ENCODE results near the gene LIPC. TPM values are rescaled to one million over a fixed set of nuclear protein-coding genes. Genes with fewer than 3 reads are reported as not detected.

The LIPC gene
- total and polyA plus RNA-seq, 2 of the 4 experiments (the other 2 are of a cell fraction), result 0.07 TPM; not detected in 1

DNA sequence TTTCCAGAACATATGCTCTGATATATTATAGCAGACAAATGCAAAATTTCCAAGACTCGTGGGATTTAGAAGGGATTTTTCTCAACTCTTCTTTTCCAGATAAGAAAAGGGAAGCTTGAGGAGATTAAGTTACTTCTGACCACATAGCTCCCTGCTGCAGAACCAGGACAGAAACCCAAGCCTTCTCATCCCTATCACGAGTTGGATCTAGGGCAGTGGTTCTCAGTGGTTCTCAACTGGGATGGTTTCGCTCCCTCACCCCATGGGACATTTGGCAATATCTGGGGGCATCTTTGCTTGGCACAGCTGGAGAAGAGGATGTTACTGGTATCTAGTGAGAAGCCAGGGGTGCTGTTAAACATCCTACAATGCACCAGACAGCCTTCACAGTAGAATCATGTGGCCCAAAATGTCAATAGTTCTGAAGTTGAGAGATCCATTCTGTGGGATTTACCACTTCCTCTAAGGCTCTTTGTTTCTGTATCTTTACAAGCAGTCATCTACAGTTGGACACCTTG is 64.2 kb downstream of the LIPC start:
- H2BK5ac ChIP-seq (ENCODE audit: low read depth, low read length, poor library complexity, severe bottlenecking), result peak overlapping the region; percentile 11
- H3K4ac ChIP-seq (ENCODE audit: low read depth, low read length), result peak overlapping the region; percentile 71
- peak overlapping the region; percentile 70 for H4K5ac ChIP-seq (ENCODE audit: low read depth, low read length)
- peak overlapping the region; percentile 87; the same call in 2 of the 3 replicates for H2BK15ac ChIP-seq (ENCODE audit: low read depth, low read length)
- H3K18ac ChIP-seq (ENCODE audit: low read depth, low read length), result peak overlapping the region; percentile 77
- CTCF ChIA-PET, result no interaction called here
- H2AFZ ChIP-seq (replicated peaks; ENCODE audit: low read length, poor library complexity), result no peak overlapping the region
- H3K4me2 ChIP-seq (ENCODE audit: low read depth, low read length), result no peak overlapping the region
- DNase-seq (peak; percentile 19), ATAC-seq (ENCODE audit: low read depth) (no peak)
- peak overlapping the region; percentile 91 for H2BK20ac ChIP-seq (ENCODE audit: low read depth, low read length)
- peak overlapping the region; percentile 58; the same call in 1 of the 2 replicates for H3K27ac ChIP-seq (ENCODE audit: insufficient read depth, low read length)
- peaks cover 24% of the 10 kb centered on the region for H3K9me1 ChIP-seq (ENCODE audit: insufficient read depth, low read length)
- H3K4me1 ChIP-seq (ENCODE audit: control insufficient read depth, insufficient read depth, low read length), result peaks cover 27% of the 10 kb centered on the region
- no peak overlapping the region for H3K4me3 ChIP-seq (ENCODE audit: insufficient read depth, low read depth, low read length)
- peak overlapping the region; percentile 15; the same call in 1 of the 2 replicates for H3K14ac ChIP-seq (replicated peaks; ENCODE audit: low read depth, low read length)
- no peaks in the 10 kb centered on the region for H3K9me3 ChIP-seq (ENCODE audit: control insufficient read depth, insufficient read depth, low read length)
- dilution Hi-C loops (cut with HindIII; ENCODE audit: low sequenced_read_pairs, unreplicated experiment), result no loop called here
- H2AK9ac ChIP-seq (replicated peaks; ENCODE audit: low read depth, low read length, poor library complexity), result no peak overlapping the region
- in situ Hi-C loops (cut with MboI; ENCODE audit: low sequenced_read_pairs), result no loop called here
- H2BK120ac ChIP-seq (ENCODE audit: low read depth, low read length), result peak overlapping the region; percentile 79
- H2AK5ac ChIP-seq (ENCODE audit: low read depth, low read length), result peak overlapping the region; percentile 89
- TF ChIP-seq ELK1 (IDR thresholded peaks at IDR 0.05; ENCODE audit: borderline replicate concordance, low read depth, low read length), result no peak
- no peak for TF ChIP-seq MXI1 (IDR thresholded peaks at IDR 0.05; ENCODE audit: borderline replicate concordance, low read depth, low read length)
- TF ChIP-seq BHLHE40 (IDR thresholded peaks at IDR 0.05; ENCODE audit: low read depth, low read length), result no peak
- TF ChIP-seq MAFK (IDR thresholded peaks at IDR 0.05; ENCODE audit: low read depth, low read length), result no peak
- peak overlapping the region; percentile 74 for H4K91ac ChIP-seq (ENCODE audit: insufficient read depth, low read depth, low read length)
- peaks cover 0 to 6% of the 10 kb centered on the region in 2 experiments; a peak in 1 of 4 replicates for H3K79me1 ChIP-seq (ENCODE audit: low read depth in 1 of 2, low read length in 2 of 2)
- H3K27me3 ChIP-seq (ENCODE audit: control insufficient read depth, insufficient read depth, low read length), result no peaks in the 10 kb centered on the region
- H4K8ac ChIP-seq (ENCODE audit: low read depth in 2 of 2, low read length in 2 of 2), result peak overlapping the region; percentile 56 to 68
- peak overlapping the region; percentile 48; the same call in 1 of the 2 replicates for H3K23ac ChIP-seq (ENCODE audit: low read depth, low read length)
- intact Hi-C loops (cut with micrococcal nuclease), result no loop called here
- BruUV-seq (replicated peaks), result no TSS peak
- no CpG with 5 or more reads among the region's 3 CpGs for WGBS, 2 experiments (ENCODE audit: extremely low coverage in 2 of 2, insufficient read length in 1 of 2)
- no peaks in the 10 kb centered on the region for H4K20me1 ChIP-seq (ENCODE audit: insufficient read depth, low read length)
- H3K9ac ChIP-seq (ENCODE audit: low read depth, low read length), result no peak overlapping the region
- POLR2A ChIA-PET (ENCODE audit: unreplicated experiment), result no interaction called here
- no peaks in the 10 kb centered on the region for H3K36me3 ChIP-seq (ENCODE audit: control insufficient read depth, insufficient read depth, low read length)
- H3K56ac ChIP-seq (ENCODE audit: extremely low read depth, insufficient read depth, low read length), result no peak overlapping the region

Data from IMR-90 (cell line).